Stimulated activated CD8-positive, alpha-beta memory T cell treated with anti-CD3 and anti-CD28 coated beads, Interleukin-15, amount 100 ng/mL, for 1 hour (primary cell): ENCODE measurements around the gene CCL27.
A peak's percentile ranks its signal among the peaks of the same experiment; 100 is the strongest.

Experiments
- DNase-seq: peaks from one replicate; pipeline ENCODE4 v3.0.0-alpha.2; 2020; ENCODE audit warnings: low read depth

The CCL27 gene

GRCh38 chr9:34662526-34663302 lies at the start of gene CCL27:
CCL27 (minus strand) TSS chr9:34662657; CDS start chr9:34662633, 24 bp downstream.
- no peak for DNase-seq

GRCh38 chr9:34712140-34712539 lies 49.7 kb upstream of the CCL27 start:
- no peak for DNase-seq

GRCh38 chr9:34710023-34710422 lies 47.6 kb upstream of the CCL27 start, which contains the start of gene CCL21:
CCL21 (minus strand) TSS chr9:34710136; CDS start chr9:34710066, 70 bp downstream.
- DNase-seq, result no peak

GRCh38 chr9:34709196-34709978 lies 46.9 kb upstream of the CCL27 start:
- DNase-seq, result no peak

GRCh38 chr9:34707130-34707529 lies 44.7 kb upstream of the CCL27 start:
- DNase-seq, result no peak

- peak; percentile 77 for DNase-seq
These were observed 39.6 kb upstream of the CCL27 start for GRCh38 chr9:34701769-34702736.

- peak; percentile 47 for DNase-seq
These were observed 38.7 kb upstream of the CCL27 start for GRCh38 chr9:34701023-34701768.

GRCh38 chr9:34694811-34695210 lies 32.4 kb upstream of the CCL27 start:
- no peak for DNase-seq

- no peak for DNase-seq
These were observed 31.1 kb upstream of the CCL27 start for GRCh38 chr9:34693560-34693959.

GRCh38 chr9:34691936-34692315 lies 29.5 kb upstream of the CCL27 start:
- no peak for DNase-seq

GRCh38 chr9:34690983-34691935 lies 28.8 kb upstream of the CCL27 start, which contains the start of gene CCL19:
CCL19 (minus strand) TSS chr9:34691276; CDS start chr9:34691139, 137 bp downstream.
- DNase-seq, result no peak

GRCh38 chr9:34689512-34689911 lies 27.1 kb upstream of the CCL27 start:
- no peak for DNase-seq

GRCh38 chr9:34689116-34689470 lies 26.6 kb upstream of the CCL27 start:
- no peak for DNase-seq

GRCh38 chr9:34688329-34689115 lies 26.1 kb upstream of the CCL27 start:
- DNase-seq, result no peak

- DNase-seq, result no peak
These were observed 25.0 kb upstream of the CCL27 start for GRCh38 chr9:34687276-34688030.

GRCh38 chr9:34686732-34687131 lies 24.3 kb upstream of the CCL27 start:
- DNase-seq, result no peak

- DNase-seq, result no peak
These were observed 23.8 kb upstream of the CCL27 start for GRCh38 chr9:34686231-34686630.

- DNase-seq, result no peak
These were observed 23.1 kb upstream of the CCL27 start for GRCh38 chr9:34685591-34685990.

GRCh38 chr9:34684816-34685215 lies 22.4 kb upstream of the CCL27 start:
- DNase-seq, result no peak
